HG03175 (cell line): ENCODE measurements around the gene FBXO17.
"Not testable (repeated sequence)": the region's sequence is repeated elsewhere in the genome, so short reads cannot be mapped to it uniquely, and the experiment has no call there.

Source experiments
- ATAC-seq: cut with Tn5 transposase; IDR thresholded peaks from one replicate; pipeline ENCODE4 v1.9.1; 2021; ENCODE audit warnings: mild to moderate bottlenecking, moderate library complexity; ENCODE audit not compliant: unreplicated experiment

FBXO17 gene, protein sequence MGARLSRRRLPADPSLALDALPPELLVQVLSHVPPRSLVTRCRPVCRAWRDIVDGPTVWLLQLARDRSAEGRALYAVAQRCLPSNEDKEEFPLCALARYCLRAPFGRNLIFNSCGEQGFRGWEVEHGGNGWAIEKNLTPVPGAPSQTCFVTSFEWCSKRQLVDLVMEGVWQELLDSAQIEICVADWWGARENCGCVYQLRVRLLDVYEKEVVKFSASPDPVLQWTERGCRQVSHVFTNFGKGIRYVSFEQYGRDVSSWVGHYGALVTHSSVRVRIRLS

DNA sequence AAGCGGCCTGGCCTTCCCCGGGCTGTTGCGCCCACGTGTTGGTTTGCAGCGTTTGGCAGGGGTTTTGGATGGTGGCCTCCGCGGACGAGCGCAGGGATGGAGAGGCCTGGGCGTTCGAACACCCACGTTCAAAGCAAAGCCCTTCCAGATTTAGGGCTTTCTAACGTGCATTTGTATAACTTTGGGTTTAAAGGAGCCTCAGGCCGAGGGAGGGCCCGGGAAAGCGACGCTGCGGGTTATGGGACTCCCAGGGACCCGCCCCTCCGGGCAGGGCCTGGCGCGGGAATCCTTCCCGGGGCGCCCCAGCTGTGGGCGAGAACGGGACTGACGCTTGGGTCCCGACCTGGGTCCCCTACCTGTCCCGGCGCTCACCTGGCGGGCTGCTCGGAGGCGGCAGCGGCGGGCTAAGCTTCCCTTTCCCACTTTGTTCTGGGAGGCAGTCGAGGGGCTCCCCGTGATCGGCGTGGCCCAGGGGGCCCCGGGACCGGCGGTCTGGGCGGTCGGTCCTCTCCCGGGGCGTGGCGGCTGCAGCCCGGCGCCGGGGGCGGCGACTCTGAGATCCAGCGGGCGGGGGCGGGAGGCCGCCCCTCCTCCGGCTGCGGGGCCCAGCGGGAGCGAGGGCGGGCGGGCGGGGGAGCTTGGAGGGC, at the start of gene FBXO17:
TSS of gene FBXO17 (minus strand) at position 529 of the 647 bp plus-strand sequence. CDS start 25,423 bp downstream, outside the sequence.
- ATAC-seq, result no peak

DNA sequence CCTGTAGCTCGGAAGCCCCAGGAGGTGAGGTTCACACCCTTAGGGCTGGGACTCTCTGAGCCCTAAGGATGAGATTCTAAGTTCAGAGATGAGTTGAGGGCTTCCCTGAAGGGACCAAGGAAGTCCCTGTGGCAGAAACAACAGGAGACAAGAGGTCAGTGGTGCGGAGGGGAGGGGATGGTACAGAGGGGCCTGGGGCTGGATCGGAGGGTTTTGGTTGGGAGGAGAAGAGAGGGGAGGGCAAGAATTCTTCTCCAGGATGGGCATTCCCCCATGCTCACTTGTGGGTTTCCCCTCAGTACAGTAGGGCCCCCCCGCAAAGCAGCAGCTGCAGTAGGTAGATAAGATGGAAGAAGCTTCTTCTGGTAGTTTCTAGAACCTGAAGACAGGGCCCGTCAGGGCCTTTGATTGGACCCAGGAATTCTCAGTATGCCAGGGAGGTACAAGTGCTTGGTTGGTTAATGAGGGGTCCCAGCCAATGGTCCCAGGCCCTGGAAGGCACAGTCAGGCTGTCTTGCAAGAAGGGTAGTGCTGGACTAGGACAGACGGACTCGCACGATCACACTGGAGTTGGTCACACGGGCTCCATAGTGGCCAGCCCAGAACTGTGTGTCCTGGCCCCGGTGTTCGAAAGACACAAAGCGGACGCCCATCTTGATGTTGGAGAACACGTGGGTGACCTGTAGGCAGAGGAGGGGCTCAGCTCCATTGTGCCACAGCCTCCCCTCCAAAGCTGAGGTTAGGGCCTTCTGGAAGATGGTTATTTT, 49.5 kb upstream of the FBXO17 start:
- no peak for ATAC-seq

DNA sequence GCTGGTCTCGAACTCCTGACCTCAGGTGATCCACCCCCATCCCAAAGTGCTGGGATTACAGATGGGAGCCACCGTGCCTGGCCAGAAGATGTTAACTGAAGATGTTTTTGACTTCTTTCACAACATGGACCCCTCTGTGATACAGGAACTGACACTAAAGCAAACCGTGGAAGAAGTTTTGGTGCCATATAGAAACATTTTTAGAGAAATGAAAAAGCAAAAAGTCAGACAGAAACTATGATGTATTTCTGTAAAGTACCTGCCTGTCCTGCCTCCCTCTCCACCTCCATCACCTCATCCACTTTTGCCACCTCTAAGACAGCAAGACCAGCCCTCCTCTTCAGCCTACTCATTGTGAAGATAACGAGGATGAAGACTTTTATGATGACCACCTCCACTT, 45.5 kb upstream of the FBXO17 start:
- no peak for ATAC-seq

DNA sequence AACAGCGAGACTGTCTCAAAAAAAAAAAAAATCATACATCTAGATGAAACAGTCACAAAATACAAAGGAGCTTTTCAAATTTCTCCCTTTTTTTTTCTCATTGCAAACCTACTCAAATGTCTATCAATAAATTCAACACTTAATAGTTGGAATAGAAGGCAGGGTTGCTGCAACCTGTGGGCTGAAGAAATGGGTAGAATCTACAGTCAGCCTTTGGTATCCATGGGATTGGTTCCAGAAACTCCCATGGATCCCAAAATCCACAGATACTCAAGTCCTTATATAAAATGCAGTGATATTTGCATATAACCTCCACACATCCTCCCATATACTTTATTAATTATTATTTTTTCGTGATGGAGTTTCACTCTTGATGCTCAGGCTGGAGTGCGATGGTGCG, 42.1 kb upstream of the FBXO17 start:
- ATAC-seq, result no peak

DNA sequence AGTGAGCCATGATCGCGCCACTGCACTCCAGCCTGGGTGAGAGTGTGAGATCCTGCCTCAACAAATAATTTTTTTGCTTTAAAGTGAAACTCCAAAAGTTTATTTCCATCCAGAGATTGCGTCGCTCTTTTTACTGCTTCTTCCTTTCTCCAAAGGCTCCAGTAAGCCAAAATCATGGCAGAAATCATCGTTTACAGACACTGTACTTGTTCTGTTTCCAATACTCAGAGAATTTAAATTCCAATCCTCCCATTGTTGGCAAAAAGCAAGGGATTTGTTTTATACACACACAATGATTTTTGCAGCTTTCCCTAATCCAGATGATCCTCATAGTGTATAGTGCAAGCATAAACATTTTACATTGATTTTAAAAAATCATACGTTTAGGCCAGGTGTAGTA, 41.5 kb upstream of the FBXO17 start:
- no peak for ATAC-seq

DNA sequence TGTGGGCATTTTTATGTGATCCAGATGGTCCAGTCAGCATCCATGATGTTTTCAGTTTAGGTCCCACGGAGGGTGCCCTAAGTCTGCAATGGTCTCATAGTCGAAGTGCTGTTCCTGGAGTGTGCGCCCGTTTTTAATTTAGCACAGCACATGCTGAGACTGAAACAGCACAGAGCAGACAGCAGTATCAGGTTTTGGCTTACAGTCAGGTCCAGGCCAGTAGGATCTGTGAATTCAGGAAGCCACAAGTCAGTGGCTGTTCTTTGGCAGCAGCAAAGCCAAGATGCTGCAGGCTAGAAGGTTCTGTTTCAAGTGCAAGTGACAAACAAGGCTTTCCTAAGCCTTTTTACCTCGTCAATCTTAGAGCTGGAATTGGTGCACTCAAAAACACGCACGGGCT, 38.5 kb upstream of the FBXO17 start:
- no peak for ATAC-seq

DNA sequence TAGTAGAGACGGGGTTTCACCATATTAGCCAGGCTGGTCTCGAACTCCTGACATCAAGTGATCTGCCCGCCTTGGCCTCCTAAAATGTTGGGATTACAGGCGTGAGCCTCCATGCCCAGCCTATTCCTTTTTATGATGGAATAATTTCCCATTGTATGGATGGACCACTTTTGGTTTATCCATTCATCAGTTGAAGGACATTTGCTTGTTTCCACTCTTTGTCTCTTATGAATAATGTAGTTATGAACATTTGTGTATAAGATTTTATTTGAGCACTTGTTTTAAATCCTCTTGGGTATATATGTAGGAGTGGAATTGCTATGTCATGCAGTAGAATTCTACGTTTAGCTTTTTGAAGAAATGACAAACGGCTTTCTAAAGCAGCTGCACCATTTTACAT, 33.5 kb upstream of the FBXO17 start:
- ATAC-seq, result no peak

DNA sequence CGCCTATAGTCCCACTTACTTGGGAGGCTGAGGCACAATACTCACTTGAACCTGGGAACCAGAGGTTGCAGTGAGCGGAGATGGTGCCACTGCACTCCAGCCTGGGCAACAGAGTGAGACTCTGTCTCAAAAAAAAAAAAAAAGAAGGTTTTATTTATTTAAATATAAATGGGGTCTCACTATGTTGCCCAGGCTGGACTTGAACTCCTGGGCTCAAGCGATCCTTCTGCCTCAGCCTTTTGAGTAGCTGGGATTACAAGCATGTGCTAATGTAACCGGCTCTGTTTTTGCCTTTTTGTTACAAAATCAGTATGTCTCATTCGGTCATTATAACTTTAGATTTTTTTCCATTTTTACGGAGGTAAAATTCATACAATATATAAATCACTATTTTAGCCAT, 32.6 kb upstream of the FBXO17 start:
- ATAC-seq, result no peak

DNA sequence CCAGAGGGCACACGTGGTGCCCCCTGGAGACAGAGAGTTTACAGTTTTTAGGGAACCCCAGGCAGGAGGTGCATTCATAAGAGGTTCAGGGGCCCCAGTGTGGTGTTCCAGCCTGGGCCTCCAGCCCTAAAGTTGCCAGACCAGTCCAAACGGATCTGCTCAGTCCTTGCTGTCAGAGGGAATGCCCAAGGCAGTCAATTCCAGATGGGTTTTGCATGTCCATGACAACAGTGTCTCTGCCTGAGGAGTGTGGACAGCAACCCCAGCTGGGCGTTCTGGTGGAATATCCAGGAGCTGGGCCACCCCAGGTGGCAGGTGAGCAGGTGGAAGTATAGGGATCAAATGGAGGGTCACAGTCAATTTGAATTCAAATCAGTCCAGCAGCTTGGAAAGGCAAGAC, 31.6 kb upstream of the FBXO17 start:
- ATAC-seq, result no peak

DNA sequence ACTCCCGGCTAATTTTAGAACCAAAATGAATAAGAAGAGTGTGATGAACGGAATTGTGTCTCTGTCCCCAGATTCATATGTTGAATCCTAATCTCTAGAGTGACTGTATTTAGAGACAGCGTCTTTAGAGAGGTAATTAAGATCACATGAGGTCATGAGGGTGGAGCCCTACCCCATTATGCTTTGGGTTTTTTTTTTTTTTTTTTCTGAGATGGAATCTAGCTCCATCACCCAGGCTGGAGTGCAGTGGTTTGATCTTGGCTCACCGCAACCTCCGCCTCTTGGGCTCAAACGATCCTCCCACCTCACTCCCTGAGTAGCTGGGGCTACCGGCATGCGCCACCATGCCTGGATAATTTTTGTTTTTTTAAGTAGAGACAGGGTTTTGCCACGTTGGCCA, 28.9 kb upstream of the FBXO17 start:
- ATAC-seq, result no peak

DNA sequence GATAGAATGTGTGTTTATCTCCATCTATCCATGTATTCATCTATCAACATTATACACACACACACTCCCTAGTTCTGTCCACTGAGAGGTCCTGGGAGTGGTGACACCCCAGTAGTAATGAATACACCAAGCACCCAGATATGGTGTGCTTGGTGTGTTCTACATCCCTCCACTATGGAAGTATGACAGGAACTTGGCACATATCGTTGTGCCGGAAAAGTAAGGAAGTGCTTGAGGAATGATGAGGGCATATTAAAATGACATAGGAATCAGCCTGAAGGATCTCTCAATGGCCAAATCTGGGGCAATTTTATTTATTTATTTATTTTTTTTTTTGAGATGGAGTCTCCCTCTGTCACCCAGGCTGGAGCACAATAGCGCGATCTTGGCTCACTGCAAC, 28.3 kb upstream of the FBXO17 start:
- no peak for ATAC-seq

DNA sequence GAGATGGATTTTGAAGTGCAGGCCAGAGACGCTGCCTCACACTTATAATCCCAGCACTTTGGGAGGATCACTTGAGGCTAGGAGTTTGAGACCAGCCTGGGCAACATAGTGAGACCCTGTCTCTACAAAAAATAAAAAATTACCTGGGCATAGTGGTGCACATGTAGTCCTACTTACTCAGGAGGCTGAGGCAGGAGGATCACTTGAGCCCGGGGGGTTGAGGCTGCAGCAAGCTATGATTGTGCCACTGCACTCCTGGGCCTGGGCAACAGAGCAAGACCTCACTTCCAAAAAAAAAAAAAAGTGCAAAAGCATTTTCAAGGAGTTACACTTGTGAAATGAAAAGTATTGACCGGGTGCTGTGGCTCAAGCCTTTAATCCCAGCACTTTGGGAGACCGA, 27.6 kb upstream of the FBXO17 start:
- ATAC-seq, result no peak

DNA sequence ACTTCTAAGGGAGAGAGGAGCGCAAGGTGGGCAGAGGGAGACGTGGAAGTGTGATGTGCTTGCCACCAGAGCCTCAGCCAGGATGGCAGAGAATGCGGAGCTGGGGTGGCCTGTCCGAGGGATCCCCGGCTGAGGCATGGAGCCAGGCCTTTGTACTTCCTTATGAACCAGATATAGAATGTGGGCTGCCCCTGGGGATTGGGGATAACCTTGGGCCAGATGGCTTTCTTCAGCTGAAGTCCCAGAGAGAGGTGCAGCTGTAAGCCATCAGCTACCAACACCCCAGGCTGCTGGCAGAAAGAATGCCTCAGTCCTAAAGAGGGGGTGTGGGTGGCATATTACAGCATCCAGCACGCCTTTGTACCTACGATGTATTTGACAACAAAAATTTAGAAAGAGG, 25.5 kb upstream of the FBXO17 start:
- ATAC-seq, result no peak

DNA sequence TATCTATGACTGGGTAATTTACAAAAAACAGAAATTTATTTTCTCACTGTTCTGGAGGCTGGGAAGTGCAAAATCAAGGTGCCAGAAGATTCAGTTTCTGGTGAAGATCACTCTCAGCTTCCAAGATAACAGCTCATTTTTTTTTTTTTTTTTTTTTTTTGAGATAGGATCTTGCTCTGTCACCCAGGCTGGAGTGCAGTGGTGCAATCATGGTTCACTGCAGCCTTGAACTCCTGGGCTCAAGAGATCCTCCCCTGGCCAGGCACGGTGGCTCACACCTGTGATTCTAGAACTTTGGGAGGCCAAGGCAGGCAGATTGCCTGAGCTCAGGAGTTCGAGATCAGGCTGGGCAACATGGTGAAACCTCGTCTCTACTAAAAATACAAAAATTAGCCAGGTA, 22.0 kb upstream of the FBXO17 start:
- not testable (repeated sequence) for ATAC-seq

DNA sequence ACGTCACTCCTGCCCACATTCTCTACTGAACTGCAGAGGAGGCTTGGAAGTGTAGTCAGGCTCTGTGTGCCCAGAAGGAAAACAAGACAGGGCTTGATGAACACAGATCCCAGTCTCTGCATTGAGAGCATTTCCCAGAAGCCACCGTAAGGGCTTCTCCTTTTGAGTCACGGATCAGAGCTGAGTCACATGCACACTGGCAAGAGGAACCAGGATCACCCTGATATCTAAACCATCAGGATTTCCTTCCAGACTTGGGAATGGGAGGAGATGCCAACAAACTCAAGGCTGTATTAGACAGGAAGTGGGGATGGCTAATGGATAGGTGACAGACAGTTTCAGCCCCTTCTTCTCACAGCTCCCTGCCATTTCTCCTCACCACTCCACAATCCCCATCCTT, 17.7 kb upstream of the FBXO17 start:
- no peak for ATAC-seq

DNA sequence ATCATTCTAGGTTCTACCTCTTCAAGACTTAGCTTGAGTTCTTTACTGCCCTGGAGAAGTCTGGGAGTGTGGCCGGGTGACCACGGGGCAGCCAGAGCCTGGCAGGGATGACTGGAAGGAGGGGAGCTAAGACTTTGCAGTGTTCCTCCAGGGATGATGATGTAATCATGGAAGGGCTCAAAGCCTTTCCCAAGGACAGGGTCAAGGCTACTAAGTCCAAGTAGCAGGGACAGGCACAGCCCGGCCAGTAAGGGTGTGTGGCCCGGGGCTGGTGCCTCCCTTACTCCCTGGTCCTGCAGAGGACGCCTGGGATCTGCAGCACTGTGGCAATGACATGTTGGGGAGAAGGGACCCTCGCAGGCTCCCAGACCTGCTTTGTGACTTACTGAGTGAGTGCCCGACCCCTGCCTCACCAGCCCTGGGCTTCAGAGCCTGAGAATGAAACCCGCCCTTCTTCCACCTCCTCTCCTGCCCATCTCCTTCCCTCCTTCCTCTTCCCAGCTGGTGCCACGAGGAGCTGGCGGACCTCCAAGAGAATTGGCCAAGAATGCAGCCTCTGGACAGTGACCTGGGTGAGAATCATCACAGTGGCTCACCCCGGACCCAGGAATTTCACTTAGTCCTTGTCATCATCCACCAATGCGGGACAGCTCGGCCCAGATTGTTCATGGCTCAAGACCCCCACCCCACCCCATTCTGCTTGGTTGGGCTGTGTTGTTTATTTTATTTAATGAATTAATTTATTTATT, 15.6 kb upstream of the FBXO17 start:
- ATAC-seq, result no peak

DNA sequence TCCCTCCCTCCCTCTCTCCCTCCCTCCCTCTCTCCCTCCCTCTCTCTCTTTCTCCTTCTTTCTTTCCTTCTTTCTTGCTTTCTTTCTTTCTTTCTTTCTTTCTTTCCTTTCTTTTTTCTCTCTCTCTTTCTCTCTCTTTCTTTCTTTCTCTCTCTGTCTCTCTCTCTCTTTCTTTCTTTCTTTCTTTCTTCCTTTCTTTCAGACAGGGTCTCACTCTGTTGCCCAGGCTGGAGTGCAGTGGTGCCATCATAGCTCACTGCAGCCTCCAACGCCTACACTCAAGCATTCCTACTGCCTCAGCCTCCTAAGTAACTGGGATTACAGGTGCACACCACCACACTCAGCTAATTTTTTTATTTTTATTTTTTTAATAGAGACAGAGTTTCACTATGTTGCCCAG, 14.1 kb upstream of the FBXO17 start:
- ATAC-seq, result not testable (repeated sequence)

DNA sequence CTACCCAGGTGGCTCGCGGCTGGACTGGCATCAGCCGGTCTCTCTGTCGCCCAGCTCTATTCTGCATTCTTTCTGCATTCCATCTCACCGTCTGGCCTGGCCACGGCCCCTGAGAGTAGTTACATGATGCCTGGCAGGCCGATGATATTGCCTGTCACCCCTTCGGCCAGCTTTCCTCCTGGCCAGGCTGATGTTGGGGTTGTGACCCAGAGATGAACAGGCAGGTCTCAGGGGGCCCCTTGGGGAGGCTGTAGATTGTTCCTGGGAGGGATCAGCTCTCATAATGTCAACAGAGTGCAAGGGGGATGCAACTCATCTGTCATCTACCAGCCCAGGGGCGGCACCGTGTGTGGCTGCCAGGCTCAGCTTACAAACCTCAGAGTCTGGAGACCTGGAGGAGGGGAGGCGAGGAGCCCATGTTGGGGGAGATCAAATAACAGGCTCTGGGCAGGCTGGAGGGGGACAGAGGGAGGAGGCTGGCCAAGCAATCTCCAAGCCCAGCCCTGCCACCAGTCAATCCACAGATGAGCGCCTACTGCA, 13.6 kb upstream of the FBXO17 start:
- ATAC-seq, result no peak

DNA sequence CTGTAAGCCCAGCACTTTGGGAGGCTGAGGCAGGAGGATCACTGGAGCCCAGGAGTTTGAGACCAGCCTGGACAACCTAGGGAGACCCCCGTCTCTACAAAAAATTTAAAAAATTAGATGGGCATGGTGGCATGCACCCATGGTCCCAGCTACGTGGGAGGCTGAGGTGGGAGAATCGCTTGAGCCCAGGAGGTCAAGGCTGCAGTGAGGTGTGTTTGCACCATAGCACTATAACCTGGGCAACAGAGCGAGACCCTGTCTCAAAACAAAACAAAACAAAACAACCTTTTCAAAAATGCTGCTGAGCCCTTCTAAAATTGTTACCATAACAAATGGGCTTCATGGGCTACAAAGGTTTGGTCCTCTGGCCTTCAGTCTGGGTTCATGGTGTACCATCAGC, 13.1 kb upstream of the FBXO17 start:
- ATAC-seq, result not testable (repeated sequence)

DNA sequence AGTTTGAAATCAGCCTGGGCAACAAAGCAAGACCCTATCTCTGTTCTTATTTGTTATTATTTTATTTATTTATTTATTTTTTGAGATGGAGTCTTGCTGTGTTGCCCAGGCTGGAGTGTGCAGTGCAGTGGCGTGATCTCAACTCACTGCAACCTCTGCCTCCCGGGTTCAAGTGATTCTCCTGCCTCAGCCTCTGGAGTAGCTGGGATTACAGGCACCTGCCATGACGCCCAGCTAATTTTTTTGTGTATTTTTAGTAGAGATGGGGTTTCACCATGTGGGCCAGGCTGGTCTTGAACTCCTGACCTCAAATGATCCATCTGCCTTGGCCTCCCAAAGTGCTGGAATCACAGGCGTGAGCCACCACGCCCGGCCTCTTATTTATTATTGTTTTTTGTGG, 12.2 kb upstream of the FBXO17 start:
- not testable (repeated sequence) for ATAC-seq

DNA sequence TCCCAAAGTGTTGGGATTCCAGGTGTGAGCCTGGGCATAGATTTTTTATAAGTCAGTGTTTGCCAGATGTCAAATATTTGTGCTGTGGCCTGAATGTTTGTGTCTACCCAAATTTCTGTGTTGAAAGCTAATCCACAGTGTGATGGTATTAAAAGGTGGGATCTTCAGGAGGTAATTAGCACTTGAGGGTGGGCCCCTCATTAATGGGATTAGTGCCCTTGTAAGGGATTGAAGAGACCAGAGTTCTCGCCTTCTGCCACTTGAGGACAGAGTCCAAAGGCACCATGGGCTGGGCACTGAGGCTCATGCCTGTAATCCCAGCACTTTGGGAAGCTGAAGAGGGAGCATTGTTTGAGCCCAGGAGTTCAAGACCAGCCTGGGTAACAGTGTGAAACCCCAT, 9.7 kb upstream of the FBXO17 start:
- no peak for ATAC-seq
